AG09309 (cell line): Measurements from ENCODE around the gene S100A14.

Source experiments
- DNase-seq: peaks from one replicate; pipeline ENCODE4 v3.0.0-alpha.2; 2010; ENCODE audit warnings: low read depth
- H3K4me3 ChIP-seq: 2 replicates; pipeline ENCODE4 v1.5.1; 2011; ENCODE audit warnings: mild to moderate bottlenecking, low read depth, low read length, moderate library complexity; ENCODE audit not compliant: control insufficient read depth
- TF ChIP-seq, protein P1 (sequence below): IDR thresholded peaks from 2 replicates; pipeline ENCODE4 v1.5.1; 2011; ENCODE audit warnings: mild to moderate bottlenecking, low read depth, low read length, inconsistent platforms; ENCODE audit not compliant: insufficient read depth, control insufficient read depth; ENCODE audit errors: missing control alignments

Gene S100A14

DNA sequence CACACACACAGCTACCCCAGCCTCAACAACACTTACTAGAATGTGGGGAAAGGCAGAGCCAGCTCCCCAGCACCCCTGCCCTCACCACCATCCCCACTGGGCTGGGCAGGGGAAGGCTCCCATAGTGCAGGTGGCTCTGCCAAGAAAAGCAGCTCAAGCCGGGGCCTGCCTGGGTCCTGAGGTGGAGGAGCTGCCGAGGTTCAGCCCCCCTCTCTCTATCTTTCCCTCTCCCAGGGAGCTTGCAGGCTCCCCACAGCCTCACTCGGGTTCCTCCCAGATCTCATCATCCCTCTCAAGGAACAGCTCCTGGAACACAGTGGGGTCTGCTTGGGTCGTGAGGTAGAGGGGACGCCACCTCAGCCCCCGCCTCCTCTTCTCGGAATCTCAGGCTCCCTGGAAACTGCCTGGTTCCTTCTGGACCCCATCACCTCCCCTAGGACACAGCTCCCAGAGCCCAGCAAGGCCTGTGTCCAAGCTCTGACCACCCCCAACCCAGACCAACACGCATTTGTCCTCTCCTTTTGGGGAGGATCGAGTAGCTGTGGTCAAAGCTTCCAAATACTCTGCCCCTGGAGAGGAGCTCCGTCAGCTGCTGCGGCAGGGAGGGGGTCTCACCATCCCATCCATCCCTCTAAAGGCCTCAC lies 3.9 kb downstream of the S100A14 start:
- no peak for DNase-seq
- TF ChIP-seq, protein P1, sequence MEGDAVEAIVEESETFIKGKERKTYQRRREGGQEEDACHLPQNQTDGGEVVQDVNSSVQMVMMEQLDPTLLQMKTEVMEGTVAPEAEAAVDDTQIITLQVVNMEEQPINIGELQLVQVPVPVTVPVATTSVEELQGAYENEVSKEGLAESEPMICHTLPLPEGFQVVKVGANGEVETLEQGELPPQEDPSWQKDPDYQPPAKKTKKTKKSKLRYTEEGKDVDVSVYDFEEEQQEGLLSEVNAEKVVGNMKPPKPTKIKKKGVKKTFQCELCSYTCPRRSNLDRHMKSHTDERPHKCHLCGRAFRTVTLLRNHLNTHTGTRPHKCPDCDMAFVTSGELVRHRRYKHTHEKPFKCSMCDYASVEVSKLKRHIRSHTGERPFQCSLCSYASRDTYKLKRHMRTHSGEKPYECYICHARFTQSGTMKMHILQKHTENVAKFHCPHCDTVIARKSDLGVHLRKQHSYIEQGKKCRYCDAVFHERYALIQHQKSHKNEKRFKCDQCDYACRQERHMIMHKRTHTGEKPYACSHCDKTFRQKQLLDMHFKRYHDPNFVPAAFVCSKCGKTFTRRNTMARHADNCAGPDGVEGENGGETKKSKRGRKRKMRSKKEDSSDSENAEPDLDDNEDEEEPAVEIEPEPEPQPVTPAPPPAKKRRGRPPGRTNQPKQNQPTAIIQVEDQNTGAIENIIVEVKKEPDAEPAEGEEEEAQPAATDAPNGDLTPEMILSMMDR: no peak
- H3K4me3 ChIP-seq: peak overlapping the region; percentile 69

DNA sequence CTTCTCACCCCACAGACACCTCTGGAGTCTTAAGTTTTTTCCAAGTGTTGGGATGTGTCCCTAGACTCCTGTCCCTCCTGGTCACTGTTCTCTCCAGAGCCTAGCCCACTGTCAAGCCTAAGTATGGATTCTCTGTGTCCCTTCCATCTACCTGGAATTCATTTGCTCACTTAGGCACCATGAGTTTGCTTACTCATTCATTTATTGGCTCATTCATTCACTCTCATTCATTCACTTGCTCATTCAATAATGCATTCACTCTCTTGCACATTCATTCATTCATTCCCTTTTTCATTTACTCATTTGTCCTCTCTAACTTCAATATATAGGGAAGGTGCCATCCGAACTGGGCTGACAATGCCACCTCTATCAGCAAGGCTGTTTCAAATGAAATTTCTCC lies 4.8 kb downstream of the S100A14 start:
- DNase-seq: no peak
- H3K4me3 ChIP-seq: peak overlapping the region; percentile 69
- TF ChIP-seq, protein P1: no peak

DNA sequence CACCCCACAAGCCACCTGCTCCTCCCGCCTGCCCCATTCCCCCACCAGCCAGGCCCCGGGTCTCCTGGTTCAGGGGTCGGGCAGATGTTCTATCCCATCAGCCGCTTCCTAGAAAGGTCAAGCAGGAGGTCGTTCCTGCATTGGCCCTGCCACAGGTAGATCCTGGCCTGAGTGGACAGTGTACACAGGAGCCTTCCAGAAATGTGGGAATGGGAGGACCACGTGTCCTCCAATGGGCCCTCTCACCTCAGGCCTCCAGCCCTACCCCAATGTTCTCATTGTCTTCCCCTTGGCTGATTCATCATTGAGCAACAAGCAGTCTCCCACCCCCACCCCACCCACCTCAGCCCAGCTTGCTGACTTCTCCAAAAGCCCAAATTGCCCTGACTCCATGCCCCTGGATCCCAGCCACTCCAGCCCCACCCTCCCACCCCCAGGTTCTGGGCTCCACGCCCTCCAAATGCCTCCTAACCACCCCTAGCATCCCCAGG lies 5.3 kb downstream of the S100A14 start:
- DNase-seq: no peak
- TF ChIP-seq, protein P1: no peak
- peak overlapping the region; percentile 69 for H3K4me3 ChIP-seq

DNA sequence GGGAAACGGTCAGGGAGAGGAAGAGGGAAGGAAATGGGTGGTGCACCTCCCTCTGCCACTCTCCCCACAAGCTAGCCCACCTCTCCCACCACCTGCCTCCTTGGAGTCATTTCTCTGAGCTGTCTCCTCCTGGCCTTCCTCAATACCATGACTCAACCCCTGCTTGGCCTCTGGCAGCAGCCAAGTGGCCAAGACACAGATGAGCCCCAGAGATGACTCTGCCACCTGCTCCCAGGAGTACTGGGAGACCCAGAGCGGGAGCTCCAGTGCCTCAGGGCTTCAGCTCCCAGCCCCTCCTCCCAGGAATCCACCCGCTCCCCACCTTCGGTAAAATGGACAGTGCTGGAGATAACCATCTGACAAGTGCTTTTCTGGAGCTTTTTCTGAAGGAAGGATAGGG lies 5.8 kb downstream of the S100A14 start:
- TF ChIP-seq, protein P1: no peak
- no peak for DNase-seq
- H3K4me3 ChIP-seq: peak overlapping the region; percentile 69

DNA sequence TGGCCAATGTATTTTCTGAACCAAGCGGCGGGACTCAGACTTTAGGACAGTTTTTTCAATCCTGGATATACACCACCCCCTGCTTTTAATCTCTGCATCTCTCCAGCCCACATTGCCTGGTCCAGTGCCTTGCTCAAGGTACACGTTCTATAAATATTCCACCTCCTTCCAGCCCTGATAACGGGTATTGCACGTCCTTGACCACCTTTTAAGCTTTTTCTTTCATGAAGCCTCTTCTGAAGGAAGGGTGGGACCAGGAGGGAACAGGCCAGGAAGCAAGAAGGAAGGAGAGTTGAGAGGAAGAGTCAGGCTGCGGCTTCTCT lies 6.6 kb downstream of the S100A14 start:
- TF ChIP-seq, protein P1: no peak
- H3K4me3 ChIP-seq: peak overlapping the region; percentile 3
- DNase-seq: no peak

DNA sequence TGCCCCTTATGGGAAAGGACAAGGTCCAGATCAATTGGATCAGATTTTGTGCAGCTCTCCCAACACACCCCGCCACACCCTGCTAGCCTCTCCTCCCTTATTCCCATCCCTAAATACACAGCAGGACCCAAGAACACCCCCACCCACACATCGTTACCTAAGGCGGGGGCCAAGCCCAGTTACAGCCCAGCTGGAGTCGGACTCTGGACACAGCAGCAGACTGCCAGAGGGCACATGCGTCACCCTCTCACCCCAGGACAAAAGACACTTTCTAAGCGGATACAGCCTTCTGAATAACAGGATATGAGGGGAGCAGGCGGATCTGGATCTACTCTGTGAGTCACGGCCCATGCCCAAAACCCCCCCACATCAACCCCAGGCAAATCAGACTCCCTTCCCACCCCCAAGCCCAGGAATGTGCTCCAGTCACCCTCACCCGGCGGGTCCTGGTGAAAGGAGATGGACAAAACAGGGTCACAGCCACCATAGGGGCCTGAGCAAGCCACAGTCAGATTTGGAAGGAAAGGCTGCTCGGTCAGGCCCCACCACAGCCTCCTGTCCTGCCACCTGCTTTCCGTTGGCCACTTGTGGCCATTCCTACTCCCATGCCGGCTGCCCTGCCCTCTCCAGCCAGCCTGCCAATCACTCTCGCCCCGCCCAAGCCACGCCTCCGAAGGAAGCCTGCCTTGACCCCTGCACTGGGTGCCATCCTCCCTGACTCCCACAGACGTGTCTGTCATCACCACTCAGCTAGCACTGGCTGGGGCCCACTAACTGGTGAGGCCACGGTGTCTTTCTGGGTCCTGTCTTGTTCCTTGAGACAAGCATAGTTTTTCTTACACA lies 7.2 kb downstream of the S100A14 start:
- peak; percentile 69 for DNase-seq
- TF ChIP-seq, protein P1: no peak
- H3K4me3 ChIP-seq: peak overlapping the region; percentile 35
